HepG2 (cell line): ENCODE measurements around the gene SYNC. TPM values are rescaled to one million over a fixed set of nuclear protein-coding genes. Genes with fewer than 3 reads are reported as not detected.
A peak's percentile ranks its signal among the peaks of the same experiment; 100 is the strongest.

Source experiments
- ATAC-seq: fragments of 200-7000 bp; cut with Tn5 transposase; 3 replicates; pipeline ENCODE4 v1.9.1; 2020; ENCODE audit warnings: mild to moderate bottlenecking, moderate library complexity
- BruUV-seq: library from RNA; stranded (reverse); fragments of 400-500 nt; replicated peaks from 2 replicates; lab custom pipeline; 2021; lab: Mats Ljungman, UMichigan
- CTCF ChIA-PET: fragments of 300-600 bp; formaldehyde crosslinking; extraction: SDS; loops from one replicate; lab custom pipeline; 2021; ENCODE audit warnings: low total read pairs, inconsistent platforms, low intra/inter-chr PET ratio; lab: Yijun Ruan, JAX
- POLR2A ChIA-PET: fragments of 350-600 bp; sonication (Branson Sonifier 250); formaldehyde crosslinking; loops from one replicate; lab custom pipeline; 2020; ENCODE audit warnings: antibody characterized with exemption, inconsistent platforms; lab: Yijun Ruan, JAX
- DNase-seq: peaks from one replicate; pipeline ENCODE4 v3.0.0-alpha.2; 2015; ENCODE audit warnings: low spot score
- FAIRE-seq: peaks from 3 replicates; lab custom pipeline; 2011; peaks lifted over from hg19 to GRCh38; lab: Jason Lieb, UNC
- H2AFZ ChIP-seq: one replicate; pipeline ENCODE4 v1.6.1; 2011; ENCODE audit warnings: low read length, inconsistent platforms
- H3K27ac ChIP-seq: fragments of 300-600 bp; 3 replicates; pipeline ENCODE4 v1.8.0; 2011; ENCODE audit warnings: mixed run types, mild to moderate bottlenecking, mixed read lengths, low read length, inconsistent platforms; ENCODE audit not compliant: insufficient read depth; ENCODE audit errors: extremely low read length
- H3K27me3 ChIP-seq, 2 experiments: fragments of 200-600 bp in 1 of 2; 2 replicates in 1 of 2; 3 replicates in 1 of 2; pipeline versions ENCODE4 v1.6.0 to v1.8.0; 2011; ENCODE audit warnings: low read length in 2 of 2, mild to moderate bottlenecking in 2 of 2, moderate library complexity in 2 of 2, inconsistent platforms in 1 of 2; ENCODE audit not compliant: insufficient read depth in 2 of 2, control insufficient read depth in 1 of 2
- H3K36me3 ChIP-seq, 2 experiments: fragments of 200-600 bp in 1 of 2; replicated peaks in 1 of 2; 2 replicates in 1 of 2; 3 replicates in 1 of 2; pipeline versions ENCODE4 v1.5.1 to v1.8.0; 2011; ENCODE audit warnings: low read length in 2 of 2, inconsistent platforms in 1 of 2; ENCODE audit not compliant: insufficient read depth in 2 of 2, control insufficient read depth in 1 of 2
- H3K4me1 ChIP-seq: 2 replicates; pipeline ENCODE4 v1.5.1; 2012; ENCODE audit warnings: low read length, inconsistent platforms; ENCODE audit not compliant: insufficient read depth
- H3K4me2 ChIP-seq: 2 replicates; pipeline ENCODE4 v1.6.0; 2011; ENCODE audit warnings: low read depth, low read length, inconsistent platforms
- H3K4me3 ChIP-seq, 3 experiments: fragments of 200-600 bp in 1 of 3; sonication (generic), shearing (Covaris generic) in 1 of 3; replicated peaks in 1 of 3; 2 replicates each; pipeline ENCODE4 v1.5.1; 2011 to 2016; ENCODE audit warnings: low read length in 3 of 3, inconsistent platforms in 2 of 3, low read depth in 2 of 3, mild to moderate bottlenecking in 2 of 3, control low read depth in 1 of 3, mixed read lengths in 1 of 3; ENCODE audit not compliant: insufficient read depth in 1 of 3
- H3K79me2 ChIP-seq: one replicate; pipeline ENCODE4 v1.6.1; 2011; ENCODE audit warnings: low read length, inconsistent platforms; ENCODE audit not compliant: insufficient read depth
- H3K9ac ChIP-seq: 2 replicates; pipeline ENCODE4 v1.6.0; 2011; ENCODE audit warnings: mild to moderate bottlenecking, low read depth, low read length, inconsistent platforms; ENCODE audit not compliant: insufficient read depth
- H3K9me3 ChIP-seq: 2 replicates; pipeline ENCODE4 v1.5.1; 2012; ENCODE audit warnings: mild to moderate bottlenecking, low read length
- H4K20me1 ChIP-seq: 2 replicates; pipeline ENCODE4 v1.6.0; 2011; ENCODE audit warnings: inconsistent platforms, mild to moderate bottlenecking, low read length, moderate library complexity; ENCODE audit not compliant: insufficient read depth
- DBP ChIP-seq: sonication (generic); formaldehyde crosslinking; IDR thresholded peaks from 2 replicates; pipeline ENCODE4 v1.4.0; 2020; ENCODE audit warnings: missing genetic modification reagents; ENCODE audit errors: not compliant biosample characterization
- FOXC1 ChIP-seq: sonication (generic); formaldehyde crosslinking; IDR thresholded peaks from 2 replicates; pipeline ENCODE4 v1.8.0; 2022; ENCODE audit warnings: mild to moderate bottlenecking, missing genetic modification reagents, borderline replicate concordance
- FOXO4 ChIP-seq: sonication (generic); formaldehyde crosslinking; conservative IDR thresholded peaks from 2 replicates; pipeline ENCODE4 v1.8.1; 2023; ENCODE audit warnings: missing genetic modification reagents
- GFI1 ChIP-seq: sonication (generic); formaldehyde crosslinking; IDR thresholded peaks from 2 replicates; pipeline ENCODE4 v1.5.0; 2020; ENCODE audit warnings: missing genetic modification reagents, mild to moderate bottlenecking, borderline replicate concordance
- JDP2 ChIP-seq: sonication (generic); formaldehyde crosslinking; IDR thresholded peaks from 2 replicates; pipeline ENCODE4 v1.8.1; 2022; ENCODE audit warnings: missing genetic modification reagents, borderline replicate concordance
- MED1 ChIP-seq: sonication (generic); formaldehyde crosslinking; IDR thresholded peaks from 2 replicates; pipeline ENCODE4 v1.4.0; 2020; ENCODE audit warnings: missing genetic modification reagents
- PATZ1 ChIP-seq: sonication (generic); formaldehyde crosslinking; IDR thresholded peaks from 2 replicates; pipeline ENCODE4 v1.4.0; 2020; ENCODE audit warnings: missing genetic modification reagents
- POGZ ChIP-seq: sonication (generic); formaldehyde crosslinking; IDR thresholded peaks from 2 replicates; pipeline ENCODE4 v1.4.0; 2020; ENCODE audit warnings: mild to moderate bottlenecking, missing genetic modification reagents
- PRPF4 ChIP-seq: fragments of 200-400 bp; formaldehyde crosslinking; IDR thresholded peaks from 2 replicates; pipeline ENCODE4 v1.6.1; 2016; ENCODE audit warnings: low read length, low read depth; ENCODE audit not compliant: poor library complexity, severe bottlenecking
- TAF1 ChIP-seq: sonication (generic); formaldehyde crosslinking; IDR thresholded peaks from 2 replicates; pipeline ENCODE4 v1.4.0; 2020; ENCODE audit warnings: missing genetic modification reagents
- ZHX1 ChIP-seq: sonication (generic); formaldehyde crosslinking; IDR thresholded peaks from 2 replicates; pipeline ENCODE4 v1.8.1; 2022; ENCODE audit warnings: low read depth, mild to moderate bottlenecking, missing genetic modification reagents
- ZNF326 ChIP-seq: sonication (generic); formaldehyde crosslinking; IDR thresholded peaks from 2 replicates; pipeline ENCODE4 v1.4.0; 2020; ENCODE audit warnings: missing genetic modification reagents, borderline replicate concordance
- ZNF337 ChIP-seq: sonication (generic); formaldehyde crosslinking; IDR thresholded peaks from 2 replicates; pipeline ENCODE4 v1.5.1; 2020; ENCODE audit warnings: missing genetic modification reagents, low read depth, mild to moderate bottlenecking, borderline replicate concordance
- ZNF576 ChIP-seq: sonication (generic); formaldehyde crosslinking; IDR thresholded peaks from 2 replicates; pipeline ENCODE4 v1.4.0; 2020; ENCODE audit warnings: mild to moderate bottlenecking, missing genetic modification reagents
- ZNF7 ChIP-seq: IDR thresholded peaks from 2 replicates; pipeline ENCODE4 v1.6.1; 2016; ENCODE audit warnings: missing biosample characterization, missing genetic modification reagents
- ZNF749 ChIP-seq: sonication (generic); formaldehyde crosslinking; IDR thresholded peaks from 2 replicates; pipeline ENCODE4 v1.8.0; 2022; ENCODE audit warnings: mild to moderate bottlenecking, missing genetic modification reagents, moderate library complexity, borderline replicate concordance
- ZNF761 ChIP-seq: sonication (generic); formaldehyde crosslinking; conservative IDR thresholded peaks from 2 replicates; pipeline ENCODE4 v1.4.0; 2020; ENCODE audit warnings: mild to moderate bottlenecking, missing genetic modification reagents
- WGBS: methylation state at CpG from one replicate; pipeline ENCODE4 v1.1.6; 2017; ENCODE audit warnings: low lambda C conversion rate; 5-methylcytosine and 5-hydroxymethylcytosine counted together
- in situ Hi-C: cut with HindIII; loops from 2 replicates; pipeline ENCODE4 v1.10.0; 2017; ENCODE audit warnings: low pct_unique_long_range_greater_than_20kb; ENCODE audit not compliant: extremely low pct_ligation_motif_present
- intact Hi-C: fragments of 100-400 bp; cut with micrococcal nuclease; formaldehyde crosslinking; loops from one replicate; pipeline ENCODE4 v1.10.0; 2022; ENCODE audit not compliant: unreplicated experiment
- polyA plus RNA-seq, 8 experiments: library from polyadenylated mRNA; depleted of rRNA in 3 of 8; stranded (reverse) in 7 of 8; unstranded in 1 of 8; fragments of >200 nt; fragmentation: Illumina TruSeq in 4 of 8; extraction: Trizol in 4 of 8; gene quantifications; 2 replicates each; pipeline versions ENCODE4 v1.2.1 to v1.2.3, GENCODE V29; 2011 to 2016; ENCODE audit warnings: low read depth in 4 of 8, missing spikeins in 1 of 8, mixed read lengths in 1 of 8; ENCODE audit not compliant: insufficient read depth in 1 of 8
- total RNA-seq, 5 experiments: library from RNA; depleted of rRNA; stranded (reverse); fragments of >200 nt; fragmentation: Illumina TruSeq; extraction: Trizol; gene quantifications; 2 replicates each; pipeline ENCODE4 v1.2.3, GENCODE V29; 2016; ENCODE audit warnings: low read depth in 1 of 5

SYNC gene
- total and polyA plus RNA-seq, 2 of the 13 experiments (the other 11 are each of a cell fraction or from before 2014, with no cell fraction given), result 2.4 to 5.4 TPM

- ATAC-seq, result peak; percentile 65
- H3K27ac ChIP-seq, result peak overlapping the region; percentile 87
- FAIRE-seq, result no peak
- H3K4me2 ChIP-seq, result peak overlapping the region; percentile 96
- no peak overlapping the region for H2AFZ ChIP-seq
- intact Hi-C loops (loop anchor here (2.0 kb wide), 1 partner anchor 30 kb away; no protein-coding TSS in a partner anchor), in situ Hi-C loops (no loop called here)
- no peaks in the 10 kb centered on the region; a peak in 1 of 5 replicates for H3K27me3 ChIP-seq
- H3K36me3 ChIP-seq, result peaks cover 0 to 2% of the 10 kb centered on the region in 2 experiments; a peak in 1 of 5 replicates
- H3K79me2 ChIP-seq, result peaks cover 33% of the 10 kb centered on the region
- H3K9me3 ChIP-seq, result no peaks in the 10 kb centered on the region
- peak overlapping the region; percentile 87 for H3K9ac ChIP-seq
- H3K4me1 ChIP-seq, result peaks cover 53% of the 10 kb centered on the region
- POLR2A ChIA-PET, result interaction anchor here (0.8 to 2.1 kb wide), 5 partner anchors 16 to 92 kb away, joined by 4 to 13 read pairs (median 9); partner anchors contain the start of genes RBBP4 and ZBTB8OS
- no peaks in the 10 kb centered on the region; the same call in 1 of the 2 replicates for H4K20me1 ChIP-seq
- CTCF ChIA-PET, result interaction anchor here (3.4 kb wide), 1 partner anchor 31 kb away, joined by 18 read pairs; no protein-coding TSS in a partner anchor
- no peak for DNase-seq
- peak overlapping the region; percentile 80 to 92 (median 91) for H3K4me3 ChIP-seq
- BruUV-seq, result no TSS peak
- 19% methylated on average over 4 of the region's 4 CpGs for WGBS
- TF ChIP-seq ZNF7, result no peak
- TF ChIP-seq DBP (CRISPR knock-in tag), result no peak
- TF ChIP-seq FOXO4 (CRISPR knock-in tag), result no peak
- TF ChIP-seq JDP2, result no peak
- 0 out of 2 replicates have a peak, but pooled peaks have one; percentile 7 for TF ChIP-seq TAF1 (CRISPR knock-in tag)
- no peak for TF ChIP-seq ZNF576 (CRISPR knock-in tag)
- no peak for TF ChIP-seq ZHX1 (CRISPR knock-in tag)
- no peak for TF ChIP-seq PRPF4
- no peak for TF ChIP-seq MED1
- 0 out of 2 replicates have a peak, but pooled peaks have one; percentile 24 for TF ChIP-seq ZNF337 (CRISPR knock-in tag)
- TF ChIP-seq ZNF761 (CRISPR knock-in tag), result no peak
- no peak for TF ChIP-seq ZNF749 (CRISPR knock-in tag)
- TF ChIP-seq GFI1, result no peak
- no peak for TF ChIP-seq ZNF326 (CRISPR knock-in tag)
- TF ChIP-seq PATZ1, result 0 out of 2 replicates have a peak, but pooled peaks have one; percentile 21
- no peak for TF ChIP-seq FOXC1 (CRISPR knock-in tag)
- no peak for TF ChIP-seq POGZ (CRISPR knock-in tag)
Measured at GRCh38 chr1:32742956-32743355, 40.4 kb upstream of the SYNC start.
